ENCODE measurements around the gene INSM2.

Gene INSM2

DNA sequence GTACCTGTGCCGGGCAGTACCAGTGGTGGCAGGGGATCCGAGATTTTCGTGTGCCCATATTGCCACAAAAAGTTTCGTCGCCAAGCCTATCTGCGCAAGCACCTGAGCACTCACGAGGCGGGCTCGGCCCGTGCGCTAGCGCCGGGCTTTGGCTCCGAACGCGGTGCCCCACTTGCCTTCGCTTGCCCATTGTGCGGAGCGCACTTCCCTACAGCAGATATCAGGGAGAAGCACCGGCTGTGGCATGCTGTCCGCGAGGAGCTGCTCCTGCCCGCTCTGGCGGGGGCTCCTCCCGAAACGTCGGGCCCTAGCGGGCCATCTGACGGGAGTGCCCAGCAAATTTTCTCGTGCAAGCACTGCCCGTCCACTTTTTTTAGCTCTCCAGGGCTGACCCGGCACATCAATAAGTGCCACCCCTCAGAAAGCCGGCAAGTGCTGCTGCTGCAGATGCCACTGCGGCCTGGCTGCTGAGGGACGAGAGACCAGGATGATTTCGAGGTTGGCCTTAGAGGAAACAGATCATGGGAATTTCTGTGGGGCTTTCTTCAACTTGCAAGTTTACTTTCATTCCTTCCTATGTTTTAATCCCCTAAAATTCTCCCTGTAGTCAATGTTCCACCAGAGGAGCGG, 1.6 kb downstream of the INSM2 start:
- H3K36me3 ChIP-seq (ENCODE audit: control insufficient read depth in 5 of 5, insufficient read depth in 5 of 5, low read length in 5 of 5): peaks cover 0 to 4% (median 0%) of the 10 kb centered on the region in 5 donors
- H3K4me1 ChIP-seq (ENCODE audit: control insufficient read depth in 5 of 5, insufficient read depth in 5 of 5, low read length in 5 of 5): peaks cover 0 to 29% (median 28%) of the 10 kb centered on the region in 5 donors
- peak overlapping the region in 2 of 5 donors; percentile 76 to 81 for H3K4me3 ChIP-seq (ENCODE audit: low read depth in 1 of 5, low read length in 5 of 5)
- H3K27ac ChIP-seq (ENCODE audit: low read depth, low read length): no peak overlapping the region
- H3K9me3 ChIP-seq (ENCODE audit: control insufficient read depth in 5 of 5, low read length in 5 of 5): no peaks in the 10 kb centered on the region
- H3K9ac ChIP-seq (ENCODE audit: low read length in 5 of 5): no peak overlapping the region
- H3K27me3 ChIP-seq (ENCODE audit: control insufficient read depth in 5 of 5, insufficient read depth in 4 of 5, low read length in 5 of 5): peaks cover 14 to 44% (median 25%) of the 10 kb centered on the region in 5 donors

- Histone ChIP-seq H3K27me3 (ENCODE audit: control insufficient read depth in 5 of 5, insufficient read depth in 4 of 5, low read length in 5 of 5) (peaks cover 1 to 7% (median 6%) of the 10 kb centered on the region in 5 donors), H3K9me3 (ENCODE audit: control insufficient read depth in 5 of 5, low read length in 5 of 5) (no peaks in the 10 kb centered on the region), H3K36me3 (ENCODE audit: control insufficient read depth in 5 of 5, insufficient read depth in 5 of 5, low read length in 5 of 5) (peaks cover 0 to 13% (median 4%) of the 10 kb centered on the region in 5 donors)
Measured at GRCh38 chr14:35539969-35540368, 6.0 kb downstream of the INSM2 start.

DNA sequence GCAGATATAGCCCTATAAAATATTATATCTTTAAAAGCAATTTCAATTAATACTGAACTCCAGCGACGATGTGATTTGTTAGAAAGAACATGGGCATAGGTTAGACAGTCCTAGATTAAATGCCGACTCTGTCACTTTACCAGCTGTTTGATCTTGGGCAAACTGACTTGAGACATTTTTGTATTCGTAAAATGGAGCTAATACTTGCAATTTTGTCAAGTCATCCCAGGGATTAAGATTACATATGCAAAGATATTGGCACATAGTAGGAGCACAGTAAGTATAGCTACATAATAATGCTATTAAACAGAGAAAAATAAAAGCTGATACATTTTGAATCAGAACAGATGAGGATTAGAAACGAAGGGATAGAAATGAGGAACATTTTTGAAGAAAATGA, 9.0 kb downstream of the INSM2 start:
- no peaks in the 10 kb centered on the region for H3K4me1 ChIP-seq (ENCODE audit: control insufficient read depth in 5 of 5, insufficient read depth in 5 of 5, low read length in 5 of 5)
- no peak overlapping the region for H3K4me3 ChIP-seq (ENCODE audit: low read depth in 1 of 5, low read length in 5 of 5)
- peaks cover 0 to 18% (median 4%) of the 10 kb centered on the region in 5 donors for H3K36me3 ChIP-seq (ENCODE audit: control insufficient read depth in 5 of 5, insufficient read depth in 5 of 5, low read length in 5 of 5)
- H3K27ac ChIP-seq (ENCODE audit: low read depth, low read length): no peak overlapping the region
- H3K9ac ChIP-seq (ENCODE audit: low read length in 5 of 5): no peak overlapping the region
- H3K27me3 ChIP-seq (ENCODE audit: control insufficient read depth in 5 of 5, insufficient read depth in 4 of 5, low read length in 5 of 5): no peaks in the 10 kb centered on the region
- H3K9me3 ChIP-seq (ENCODE audit: control insufficient read depth in 5 of 5, low read length in 5 of 5): no peaks in the 10 kb centered on the region

More at GRCh38 chr14:35539969-35540368, 6.0 kb downstream of the INSM2 start:
- H3K27ac ChIP-seq (ENCODE audit: low read depth, low read length): no peak overlapping the region
- H3K4me1 ChIP-seq (ENCODE audit: control insufficient read depth in 5 of 5, insufficient read depth in 5 of 5, low read length in 5 of 5): peaks cover 0 to 8% (median 6%) of the 10 kb centered on the region in 5 donors
- no peak overlapping the region for H3K4me3 ChIP-seq (ENCODE audit: low read depth in 1 of 5, low read length in 5 of 5)
- no peak overlapping the region for H3K9ac ChIP-seq (ENCODE audit: low read length in 5 of 5)

- H3K9ac ChIP-seq (ENCODE audit: low read length in 5 of 5): no peak overlapping the region
- H3K4me1 ChIP-seq (ENCODE audit: control insufficient read depth in 5 of 5, insufficient read depth in 5 of 5, low read length in 5 of 5): no peaks in the 10 kb centered on the region
- H3K4me3 ChIP-seq (ENCODE audit: low read depth in 1 of 5, low read length in 5 of 5): no peak overlapping the region
- H3K9me3 ChIP-seq (ENCODE audit: control insufficient read depth in 5 of 5, low read length in 5 of 5): no peaks in the 10 kb centered on the region
- H3K36me3 ChIP-seq (ENCODE audit: control insufficient read depth in 5 of 5, insufficient read depth in 5 of 5, low read length in 5 of 5): peaks cover 0 to 20% (median 3%) of the 10 kb centered on the region in 5 donors
- H3K27ac ChIP-seq (ENCODE audit: low read depth, low read length): no peak overlapping the region
- H3K27me3 ChIP-seq (ENCODE audit: control insufficient read depth in 5 of 5, insufficient read depth in 4 of 5, low read length in 5 of 5): no peaks in the 10 kb centered on the region
Measured at GRCh38 chr14:35549551-35549950, 15.6 kb downstream of the INSM2 start.

DNA sequence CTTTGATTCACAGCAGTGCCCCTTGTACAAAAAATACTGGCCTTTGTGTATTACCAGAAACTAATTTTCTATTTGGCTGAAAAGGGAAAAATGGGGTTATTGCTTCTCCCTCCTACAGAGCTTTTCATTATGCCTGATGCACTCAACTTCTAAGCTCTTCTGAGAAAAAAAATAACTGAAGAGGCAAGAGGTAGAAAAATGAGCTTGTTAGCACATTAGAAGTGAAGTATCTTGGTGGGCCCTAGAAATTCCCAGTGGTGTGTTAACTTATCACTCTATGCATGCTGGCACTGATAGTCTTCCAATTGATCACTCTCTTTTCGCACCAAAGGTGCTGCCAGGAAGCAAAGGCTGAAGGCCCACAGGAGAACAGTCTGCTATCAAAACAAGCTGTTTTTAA, 17.1 kb downstream of the INSM2 start:
- Histone ChIP-seq H3K27ac (ENCODE audit: low read depth, low read length) (no peak overlapping the region), H3K27me3 (ENCODE audit: control insufficient read depth in 5 of 5, insufficient read depth in 4 of 5, low read length in 5 of 5) (no peaks in the 10 kb centered on the region), H3K4me3 (ENCODE audit: low read depth in 1 of 5, low read length in 5 of 5) (no peak overlapping the region), H3K36me3 (ENCODE audit: control insufficient read depth in 5 of 5, insufficient read depth in 5 of 5, low read length in 5 of 5) (peaks cover 0 to 20% (median 3%) of the 10 kb centered on the region in 5 donors), H3K9ac (ENCODE audit: low read length in 5 of 5) (no peak overlapping the region), H3K9me3 (ENCODE audit: control insufficient read depth in 5 of 5, low read length in 5 of 5) (no peaks in the 10 kb centered on the region), H3K4me1 (ENCODE audit: control insufficient read depth in 5 of 5, insufficient read depth in 5 of 5, low read length in 5 of 5) (no peaks in the 10 kb centered on the region)

- Histone ChIP-seq H3K27ac (ENCODE audit: low read depth, low read length) (no peak overlapping the region), H3K4me3 (ENCODE audit: low read depth in 1 of 5, low read length in 5 of 5) (no peak overlapping the region), H3K36me3 (ENCODE audit: control insufficient read depth in 5 of 5, insufficient read depth in 5 of 5, low read length in 5 of 5) (peaks cover 0 to 6% (median 0%) of the 10 kb centered on the region in 5 donors), H3K9me3 (ENCODE audit: control insufficient read depth in 5 of 5, low read length in 5 of 5) (no peaks in the 10 kb centered on the region), H3K27me3 (ENCODE audit: control insufficient read depth in 5 of 5, insufficient read depth in 4 of 5, low read length in 5 of 5) (no peaks in the 10 kb centered on the region), H3K9ac (ENCODE audit: low read length in 5 of 5) (no peak overlapping the region), H3K4me1 (ENCODE audit: control insufficient read depth in 5 of 5, insufficient read depth in 5 of 5, low read length in 5 of 5) (no peaks in the 10 kb centered on the region)
Measured at GRCh38 chr14:35553808-35554207, 19.8 kb downstream of the INSM2 start.

- Histone ChIP-seq H3K4me3 (ENCODE audit: low read depth in 1 of 5, low read length in 5 of 5) (no peak overlapping the region), H3K9ac (ENCODE audit: low read length in 5 of 5) (no peak overlapping the region), H3K36me3 (ENCODE audit: control insufficient read depth in 5 of 5, insufficient read depth in 5 of 5, low read length in 5 of 5) (no peaks in the 10 kb centered on the region), H3K27ac (ENCODE audit: low read depth, low read length) (no peak overlapping the region), H3K9me3 (ENCODE audit: control insufficient read depth in 5 of 5, low read length in 5 of 5) (no peaks in the 10 kb centered on the region), H3K4me1 (ENCODE audit: control insufficient read depth in 5 of 5, insufficient read depth in 5 of 5, low read length in 5 of 5) (no peaks in the 10 kb centered on the region), H3K27me3 (ENCODE audit: control insufficient read depth in 5 of 5, insufficient read depth in 4 of 5, low read length in 5 of 5) (no peaks in the 10 kb centered on the region)
Measured at GRCh38 chr14:35556548-35556947, 22.6 kb downstream of the INSM2 start.

GRCh38 chr14:35557221-35557747, 23.3 kb downstream of the INSM2 start:
- H3K9ac ChIP-seq (ENCODE audit: low read length in 5 of 5): no peak overlapping the region
- no peaks in the 10 kb centered on the region for H3K4me1 ChIP-seq (ENCODE audit: control insufficient read depth in 5 of 5, insufficient read depth in 5 of 5, low read length in 5 of 5)
- H3K4me3 ChIP-seq (ENCODE audit: low read depth in 1 of 5, low read length in 5 of 5): no peak overlapping the region
- no peaks in the 10 kb centered on the region for H3K36me3 ChIP-seq (ENCODE audit: control insufficient read depth in 5 of 5, insufficient read depth in 5 of 5, low read length in 5 of 5)
- no peak overlapping the region for H3K27ac ChIP-seq (ENCODE audit: low read depth, low read length)
- H3K9me3 ChIP-seq (ENCODE audit: control insufficient read depth in 5 of 5, low read length in 5 of 5): no peaks in the 10 kb centered on the region
- no peaks in the 10 kb centered on the region for H3K27me3 ChIP-seq (ENCODE audit: control insufficient read depth in 5 of 5, insufficient read depth in 4 of 5, low read length in 5 of 5)

- Histone ChIP-seq H3K9me3 (ENCODE audit: control insufficient read depth in 5 of 5, low read length in 5 of 5) (no peaks in the 10 kb centered on the region), H3K4me3 (ENCODE audit: low read depth in 1 of 5, low read length in 5 of 5) (no peak overlapping the region), H3K9ac (ENCODE audit: low read length in 5 of 5) (no peak overlapping the region), H3K27me3 (ENCODE audit: control insufficient read depth in 5 of 5, insufficient read depth in 4 of 5, low read length in 5 of 5) (no peaks in the 10 kb centered on the region), H3K36me3 (ENCODE audit: control insufficient read depth in 5 of 5, insufficient read depth in 5 of 5, low read length in 5 of 5) (peaks cover 0 to 4% (median 0%) of the 10 kb centered on the region in 5 donors), H3K27ac (ENCODE audit: low read depth, low read length) (no peak overlapping the region), H3K4me1 (ENCODE audit: control insufficient read depth in 5 of 5, insufficient read depth in 5 of 5, low read length in 5 of 5) (no peaks in the 10 kb centered on the region)
Measured at GRCh38 chr14:35558680-35559079, 24.7 kb downstream of the INSM2 start.

DNA sequence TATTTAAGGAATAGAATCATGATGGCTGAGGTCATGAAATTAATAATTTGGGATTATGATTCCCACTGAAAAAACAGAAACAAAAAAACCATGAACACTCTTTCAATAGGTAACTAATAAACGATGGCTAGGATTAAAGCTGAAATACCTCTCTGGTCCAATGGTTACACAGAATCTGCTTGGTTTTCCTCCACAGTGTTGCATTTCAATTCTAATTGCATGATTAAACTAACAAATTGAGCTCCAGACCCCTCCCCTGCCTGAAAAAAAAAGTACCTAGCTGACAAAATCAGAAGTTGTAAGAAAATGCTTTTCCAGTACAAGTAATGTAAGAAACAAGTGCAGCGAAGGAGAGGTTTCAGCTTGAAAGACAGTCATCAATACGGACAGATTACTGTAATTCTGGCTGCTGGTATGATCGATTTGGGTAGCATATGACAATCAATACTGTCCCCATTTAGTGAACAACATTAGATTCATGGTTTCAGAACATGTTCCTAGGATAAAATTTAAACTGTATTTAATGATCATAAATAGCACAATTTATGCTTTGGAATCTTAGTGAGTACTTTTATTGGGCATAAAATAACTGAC, 32.0 kb downstream of the INSM2 start:
- no peaks in the 10 kb centered on the region for H3K4me1 ChIP-seq (ENCODE audit: control insufficient read depth in 5 of 5, insufficient read depth in 5 of 5, low read length in 5 of 5)
- H3K36me3 ChIP-seq (ENCODE audit: control insufficient read depth in 5 of 5, insufficient read depth in 5 of 5, low read length in 5 of 5): peaks cover 2 to 21% (median 7%) of the 10 kb centered on the region in 5 donors
- no peaks in the 10 kb centered on the region for H3K27me3 ChIP-seq (ENCODE audit: control insufficient read depth in 5 of 5, insufficient read depth in 4 of 5, low read length in 5 of 5)
- H3K9ac ChIP-seq (ENCODE audit: low read length in 5 of 5): no peak overlapping the region
- H3K4me3 ChIP-seq (ENCODE audit: low read depth in 1 of 5, low read length in 5 of 5): no peak overlapping the region
- no peak overlapping the region for H3K27ac ChIP-seq (ENCODE audit: low read depth, low read length)
- no peaks in the 10 kb centered on the region for H3K9me3 ChIP-seq (ENCODE audit: control insufficient read depth in 5 of 5, low read length in 5 of 5)

Data from subcutaneous abdominal adipose tissue (tissue), 5 donors.